ENCODE data around the gene NOX3. TPM values are rescaled to one million over a fixed set of nuclear protein-coding genes. Genes with fewer than 3 reads are reported as not detected.

The NOX3 gene
- total RNA-seq, 1 donor from 2014 or later: not detected

DNA sequence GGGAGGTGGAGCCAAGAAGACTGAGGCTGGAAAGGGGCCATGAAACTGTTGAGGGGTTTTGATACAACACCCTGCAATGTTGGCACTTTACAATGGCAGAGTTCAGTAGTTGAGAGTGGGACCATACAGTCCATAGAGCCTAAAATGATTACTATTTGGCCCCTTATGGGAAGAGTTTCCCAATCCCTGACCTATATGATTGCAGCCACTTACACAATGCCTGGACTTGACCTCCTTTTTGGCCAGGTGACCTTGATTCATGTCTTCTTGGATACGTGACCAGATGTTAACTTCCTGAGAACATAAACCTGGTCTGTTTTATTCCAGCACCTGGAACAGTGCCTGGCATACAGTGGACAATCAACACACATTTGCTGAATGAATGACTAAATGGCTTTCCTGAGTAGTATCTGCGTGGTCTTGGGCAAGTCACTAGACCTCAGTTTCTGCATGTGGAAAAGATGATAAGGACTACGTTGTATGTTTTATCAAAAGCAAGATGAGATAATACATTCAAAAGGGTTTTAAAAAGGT, 58.4 kb downstream of the NOX3 start:
- TF ChIP-seq, protein P1, sequence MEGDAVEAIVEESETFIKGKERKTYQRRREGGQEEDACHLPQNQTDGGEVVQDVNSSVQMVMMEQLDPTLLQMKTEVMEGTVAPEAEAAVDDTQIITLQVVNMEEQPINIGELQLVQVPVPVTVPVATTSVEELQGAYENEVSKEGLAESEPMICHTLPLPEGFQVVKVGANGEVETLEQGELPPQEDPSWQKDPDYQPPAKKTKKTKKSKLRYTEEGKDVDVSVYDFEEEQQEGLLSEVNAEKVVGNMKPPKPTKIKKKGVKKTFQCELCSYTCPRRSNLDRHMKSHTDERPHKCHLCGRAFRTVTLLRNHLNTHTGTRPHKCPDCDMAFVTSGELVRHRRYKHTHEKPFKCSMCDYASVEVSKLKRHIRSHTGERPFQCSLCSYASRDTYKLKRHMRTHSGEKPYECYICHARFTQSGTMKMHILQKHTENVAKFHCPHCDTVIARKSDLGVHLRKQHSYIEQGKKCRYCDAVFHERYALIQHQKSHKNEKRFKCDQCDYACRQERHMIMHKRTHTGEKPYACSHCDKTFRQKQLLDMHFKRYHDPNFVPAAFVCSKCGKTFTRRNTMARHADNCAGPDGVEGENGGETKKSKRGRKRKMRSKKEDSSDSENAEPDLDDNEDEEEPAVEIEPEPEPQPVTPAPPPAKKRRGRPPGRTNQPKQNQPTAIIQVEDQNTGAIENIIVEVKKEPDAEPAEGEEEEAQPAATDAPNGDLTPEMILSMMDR (IDR thresholded peaks at IDR 0.05): no peak
- DNase-seq (no peak), ATAC-seq (no peak)
- Histone ChIP-seq H3K9me3 (no peaks in the 10 kb centered on the region), H3K27me3 (no peaks in the 10 kb centered on the region), H3K4me1 (no peaks in the 10 kb centered on the region), H3K27ac (no peak overlapping the region), H3K36me3 (no peaks in the 10 kb centered on the region), H3K4me3 (no peak overlapping the region)
- intact Hi-C loops (cut with DNase I): no loop called here

DNA sequence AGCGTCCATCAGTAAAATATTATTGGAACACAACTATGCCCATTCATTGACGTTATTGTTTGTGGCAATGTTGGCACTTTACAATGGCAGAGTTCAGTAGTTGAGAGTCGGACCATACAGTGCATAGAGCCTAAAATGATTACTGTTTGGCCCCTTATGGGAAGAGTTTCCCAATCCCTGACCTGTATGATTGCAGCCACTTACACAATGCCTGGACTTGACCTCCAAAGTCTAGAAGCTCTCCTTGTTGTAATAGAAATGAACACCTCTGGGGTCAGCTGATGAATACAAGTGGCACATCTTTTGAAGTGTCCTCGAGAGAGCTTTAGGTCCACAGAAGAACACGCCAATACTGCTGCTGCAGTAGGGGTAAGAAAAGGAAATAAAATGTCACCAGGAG, 59.0 kb downstream of the NOX3 start:
- Histone ChIP-seq H3K4me3 (no peak overlapping the region), H3K27me3 (no peaks in the 10 kb centered on the region), H3K4me1 (no peaks in the 10 kb centered on the region), H3K9me3 (no peaks in the 10 kb centered on the region), H3K36me3 (no peaks in the 10 kb centered on the region), H3K27ac (no peak overlapping the region)
- DNase-seq: no peak
- intact Hi-C loops (cut with DNase I): no loop called here
- TF ChIP-seq, protein P1 (IDR thresholded peaks at IDR 0.05): no peak
- no peak for ATAC-seq

DNA sequence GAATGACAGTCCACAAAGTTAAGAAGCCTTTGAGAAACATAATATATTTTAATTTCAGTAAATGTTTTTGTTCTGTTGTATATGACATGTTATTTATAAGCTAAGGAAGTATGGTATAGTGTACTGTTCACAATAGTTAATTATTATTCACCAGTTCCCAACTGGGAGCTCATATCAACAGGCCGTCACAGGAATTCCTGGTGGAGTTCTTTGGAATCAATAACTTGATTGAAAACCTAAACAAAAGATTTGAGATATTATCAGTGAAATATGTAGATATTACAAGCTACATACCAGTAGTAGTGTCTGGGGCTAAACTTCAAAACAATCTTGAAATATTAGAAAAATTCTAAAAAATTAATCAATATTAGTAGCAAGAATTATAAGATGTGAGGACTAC, 60.3 kb downstream of the NOX3 start:
- Histone ChIP-seq H3K27ac (no peak overlapping the region), H3K27me3 (no peaks in the 10 kb centered on the region), H3K4me1 (no peaks in the 10 kb centered on the region), H3K4me3 (no peak overlapping the region), H3K36me3 (no peaks in the 10 kb centered on the region), H3K9me3 (no peaks in the 10 kb centered on the region)
- intact Hi-C loops (cut with DNase I): no loop called here
- TF ChIP-seq, protein P1 (IDR thresholded peaks at IDR 0.05): no peak
- ATAC-seq (no peak), DNase-seq (no peak)

DNA sequence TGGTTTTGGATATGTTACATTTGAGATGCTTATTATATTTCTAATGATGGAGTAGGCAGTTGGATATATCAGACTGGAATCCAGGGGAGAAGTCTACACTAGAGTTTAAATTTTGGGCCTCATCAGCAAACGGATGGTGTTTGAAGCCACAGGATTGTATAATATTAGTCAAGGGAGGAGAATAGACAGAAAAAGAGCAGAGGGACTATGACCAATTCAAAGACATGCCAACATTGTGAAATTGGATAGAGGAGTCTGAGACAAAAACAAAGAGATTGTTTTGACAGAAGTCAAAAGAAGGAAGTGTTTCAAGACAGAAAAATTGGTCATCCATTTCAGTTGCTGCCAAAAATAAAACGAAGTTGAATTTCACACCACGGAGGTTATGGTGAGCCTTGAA, 66.5 kb downstream of the NOX3 start:
- TF ChIP-seq, protein P1 (IDR thresholded peaks at IDR 0.05): no peak
- Histone ChIP-seq H3K27ac (no peak overlapping the region), H3K4me3 (no peak overlapping the region), H3K9me3 (no peaks in the 10 kb centered on the region), H3K4me1 (no peaks in the 10 kb centered on the region), H3K36me3 (no peaks in the 10 kb centered on the region), H3K27me3 (no peaks in the 10 kb centered on the region)
- intact Hi-C loops (cut with DNase I): no loop called here
- ATAC-seq (no peak), DNase-seq (no peak)

DNA sequence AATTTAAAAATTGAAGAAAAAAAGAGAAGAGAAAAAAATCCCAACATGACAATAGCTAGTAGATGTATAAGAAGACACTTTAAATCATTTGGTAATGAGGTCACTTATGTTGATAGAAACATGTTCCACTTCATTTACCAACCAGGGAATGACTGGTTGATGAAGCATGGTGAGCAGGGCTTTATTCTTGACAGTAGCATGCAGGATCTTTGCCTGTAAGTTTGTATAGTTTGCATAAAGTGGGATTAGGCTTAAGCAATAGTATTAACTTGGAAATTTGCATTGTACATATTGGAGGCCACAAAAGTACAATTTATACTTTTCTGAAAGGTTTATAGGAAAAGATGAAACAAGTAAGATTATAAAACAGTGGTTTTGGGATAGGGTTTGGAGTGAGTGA, 67.0 kb downstream of the NOX3 start:
- Histone ChIP-seq H3K27me3 (no peaks in the 10 kb centered on the region), H3K27ac (no peak overlapping the region), H3K36me3 (no peaks in the 10 kb centered on the region), H3K9me3 (no peaks in the 10 kb centered on the region), H3K4me1 (no peaks in the 10 kb centered on the region), H3K4me3 (no peak overlapping the region)
- ATAC-seq (no peak), DNase-seq (no peak)
- intact Hi-C loops (cut with DNase I): no loop called here
- TF ChIP-seq, protein P1 (IDR thresholded peaks at IDR 0.05): no peak

DNA sequence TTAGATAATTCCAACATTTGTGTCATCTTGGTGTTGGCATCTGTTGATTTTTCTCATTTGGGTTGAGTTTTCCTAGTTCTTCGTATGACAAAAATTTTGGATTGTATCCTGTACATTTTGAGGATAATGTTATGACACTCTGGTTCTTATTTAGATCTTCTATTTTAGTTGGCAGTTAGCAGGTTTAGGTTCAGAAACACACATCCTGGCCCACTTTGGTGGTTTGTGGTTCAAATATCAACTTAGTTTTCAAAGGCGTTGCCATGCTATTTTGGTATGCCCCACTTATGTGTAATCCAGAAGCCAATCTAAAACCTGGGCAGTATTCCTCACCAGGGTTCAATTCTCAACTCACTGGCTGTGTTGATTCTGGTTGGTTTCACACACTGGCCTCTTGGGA, 68.2 kb downstream of the NOX3 start:
- H3K9me3 ChIP-seq: no peaks in the 10 kb centered on the region
- H3K4me1 ChIP-seq: no peaks in the 10 kb centered on the region
- intact Hi-C loops (cut with DNase I): no loop called here
- DNase-seq: no peak
- H3K4me3 ChIP-seq: no peak overlapping the region
- TF ChIP-seq, protein P1 (IDR thresholded peaks at IDR 0.05): no peak
- H3K36me3 ChIP-seq: no peaks in the 10 kb centered on the region
- no peak overlapping the region for H3K27ac ChIP-seq
- no peaks in the 10 kb centered on the region for H3K27me3 ChIP-seq
- ATAC-seq: no peak

Measured in upper lobe of right lung (tissue), 1 donor.